Measurements from ENCODE around the gene TNFRSF1A. TPM values are rescaled to one million over a fixed set of nuclear protein-coding genes. Genes with fewer than 3 reads are reported as not detected.
A peak's percentile ranks its signal among the peaks of the same experiment; 100 is the strongest.

The TNFRSF1A gene
- total and polyA plus RNA-seq, 2 of the 13 experiments (the other 11 are each of a cell fraction or from before 2014, with no cell fraction given) = 41.5 to 61.2 TPM

DNA sequence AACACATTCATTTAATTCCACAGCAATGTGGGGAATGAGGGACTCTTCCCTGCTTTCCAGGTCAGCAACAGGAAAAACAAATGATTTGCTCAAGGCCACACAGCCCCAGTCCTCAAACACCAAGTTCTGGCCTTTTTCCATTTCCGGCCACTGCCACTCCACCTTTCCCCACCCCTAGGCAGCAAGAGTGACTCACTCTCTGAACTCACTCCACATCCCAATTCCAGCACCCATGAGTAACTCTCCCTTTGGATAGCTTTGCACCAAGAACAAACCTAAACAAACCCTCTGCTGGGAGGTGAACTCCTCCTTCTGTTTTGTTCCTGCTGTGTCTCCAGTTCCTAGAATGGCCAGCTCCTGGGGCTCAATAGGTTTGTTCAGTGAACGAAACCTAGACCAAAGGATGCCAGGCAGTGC is 61.8 kb downstream of the TNFRSF1A start (continued):
- TF ChIP-seq, protein P1, sequence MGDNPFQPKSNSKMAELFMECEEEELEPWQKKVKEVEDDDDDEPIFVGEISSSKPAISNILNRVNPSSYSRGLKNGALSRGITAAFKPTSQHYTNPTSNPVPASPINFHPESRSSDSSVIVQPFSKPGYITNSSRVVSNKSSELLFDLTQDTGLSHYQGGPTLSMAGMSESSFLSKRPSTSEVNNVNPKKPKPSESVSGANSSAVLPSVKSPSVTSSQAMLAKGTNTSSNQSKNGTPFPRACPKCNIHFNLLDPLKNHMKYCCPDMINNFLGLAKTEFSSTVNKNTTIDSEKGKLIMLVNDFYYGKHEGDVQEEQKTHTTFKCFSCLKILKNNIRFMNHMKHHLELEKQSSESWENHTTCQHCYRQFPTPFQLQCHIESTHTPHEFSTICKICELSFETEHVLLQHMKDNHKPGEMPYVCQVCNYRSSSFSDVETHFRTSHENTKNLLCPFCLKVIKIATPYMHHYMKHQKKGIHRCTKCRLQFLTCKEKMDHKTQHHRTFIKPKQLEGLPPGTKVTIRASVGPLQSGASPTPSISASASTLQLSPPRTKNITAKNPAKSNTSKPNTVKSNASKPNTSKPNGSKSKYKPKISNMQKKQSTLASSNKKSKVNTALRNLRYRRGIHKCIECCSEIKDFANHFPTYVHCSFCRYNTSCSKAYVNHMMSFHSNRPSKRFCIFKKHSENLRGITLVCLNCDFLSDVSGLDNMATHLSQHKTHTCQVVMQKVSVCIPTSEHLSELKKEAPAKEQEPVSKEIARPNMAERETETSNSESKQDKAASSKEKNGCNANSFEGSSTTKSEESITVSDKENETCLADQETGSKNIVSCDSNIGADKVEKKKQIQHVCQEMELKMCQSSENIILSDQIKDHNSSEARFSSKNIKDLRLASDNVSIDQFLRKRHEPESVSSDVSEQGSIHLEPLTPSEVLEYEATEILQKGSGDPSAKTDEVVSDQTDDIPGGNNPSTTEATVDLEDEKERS (CRISPR knock-in tag; IDR thresholded peaks at IDR 0.05) = no peak
- no peak for TF ChIP-seq NR1H2 (CRISPR knock-in tag; IDR thresholded peaks at IDR 0.05; ENCODE audit: borderline replicate concordance, low read depth)
- TF ChIP-seq BRD4 (CRISPR knock-in tag; IDR thresholded peaks at IDR 0.05) = no peak
- TF ChIP-seq FOXK2 (IDR thresholded peaks at IDR 0.05) = no peak
- no peak for TF ChIP-seq ZBTB1 (CRISPR knock-in tag; IDR thresholded peaks at IDR 0.05; ENCODE audit: borderline replicate concordance)
- no peak for TF ChIP-seq TBX3 (IDR thresholded peaks at IDR 0.05; ENCODE audit: borderline replicate concordance)
- TF ChIP-seq RARG (CRISPR knock-in tag; IDR thresholded peaks at IDR 0.05; ENCODE audit: low read depth) = no peak
- no peak for TF ChIP-seq ZNF816 (CRISPR knock-in tag; IDR thresholded peaks at IDR 0.05; ENCODE audit: borderline replicate concordance)
- no peak for TF ChIP-seq IRF2 (CRISPR knock-in tag; IDR thresholded peaks at IDR 0.05)
- TF ChIP-seq, protein P2, sequence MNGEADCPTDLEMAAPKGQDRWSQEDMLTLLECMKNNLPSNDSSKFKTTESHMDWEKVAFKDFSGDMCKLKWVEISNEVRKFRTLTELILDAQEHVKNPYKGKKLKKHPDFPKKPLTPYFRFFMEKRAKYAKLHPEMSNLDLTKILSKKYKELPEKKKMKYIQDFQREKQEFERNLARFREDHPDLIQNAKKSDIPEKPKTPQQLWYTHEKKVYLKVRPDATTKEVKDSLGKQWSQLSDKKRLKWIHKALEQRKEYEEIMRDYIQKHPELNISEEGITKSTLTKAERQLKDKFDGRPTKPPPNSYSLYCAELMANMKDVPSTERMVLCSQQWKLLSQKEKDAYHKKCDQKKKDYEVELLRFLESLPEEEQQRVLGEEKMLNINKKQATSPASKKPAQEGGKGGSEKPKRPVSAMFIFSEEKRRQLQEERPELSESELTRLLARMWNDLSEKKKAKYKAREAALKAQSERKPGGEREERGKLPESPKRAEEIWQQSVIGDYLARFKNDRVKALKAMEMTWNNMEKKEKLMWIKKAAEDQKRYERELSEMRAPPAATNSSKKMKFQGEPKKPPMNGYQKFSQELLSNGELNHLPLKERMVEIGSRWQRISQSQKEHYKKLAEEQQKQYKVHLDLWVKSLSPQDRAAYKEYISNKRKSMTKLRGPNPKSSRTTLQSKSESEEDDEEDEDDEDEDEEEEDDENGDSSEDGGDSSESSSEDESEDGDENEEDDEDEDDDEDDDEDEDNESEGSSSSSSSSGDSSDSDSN (CRISPR knock-in tag; IDR thresholded peaks at IDR 0.05) = no peak
- TF ChIP-seq, protein P3, sequence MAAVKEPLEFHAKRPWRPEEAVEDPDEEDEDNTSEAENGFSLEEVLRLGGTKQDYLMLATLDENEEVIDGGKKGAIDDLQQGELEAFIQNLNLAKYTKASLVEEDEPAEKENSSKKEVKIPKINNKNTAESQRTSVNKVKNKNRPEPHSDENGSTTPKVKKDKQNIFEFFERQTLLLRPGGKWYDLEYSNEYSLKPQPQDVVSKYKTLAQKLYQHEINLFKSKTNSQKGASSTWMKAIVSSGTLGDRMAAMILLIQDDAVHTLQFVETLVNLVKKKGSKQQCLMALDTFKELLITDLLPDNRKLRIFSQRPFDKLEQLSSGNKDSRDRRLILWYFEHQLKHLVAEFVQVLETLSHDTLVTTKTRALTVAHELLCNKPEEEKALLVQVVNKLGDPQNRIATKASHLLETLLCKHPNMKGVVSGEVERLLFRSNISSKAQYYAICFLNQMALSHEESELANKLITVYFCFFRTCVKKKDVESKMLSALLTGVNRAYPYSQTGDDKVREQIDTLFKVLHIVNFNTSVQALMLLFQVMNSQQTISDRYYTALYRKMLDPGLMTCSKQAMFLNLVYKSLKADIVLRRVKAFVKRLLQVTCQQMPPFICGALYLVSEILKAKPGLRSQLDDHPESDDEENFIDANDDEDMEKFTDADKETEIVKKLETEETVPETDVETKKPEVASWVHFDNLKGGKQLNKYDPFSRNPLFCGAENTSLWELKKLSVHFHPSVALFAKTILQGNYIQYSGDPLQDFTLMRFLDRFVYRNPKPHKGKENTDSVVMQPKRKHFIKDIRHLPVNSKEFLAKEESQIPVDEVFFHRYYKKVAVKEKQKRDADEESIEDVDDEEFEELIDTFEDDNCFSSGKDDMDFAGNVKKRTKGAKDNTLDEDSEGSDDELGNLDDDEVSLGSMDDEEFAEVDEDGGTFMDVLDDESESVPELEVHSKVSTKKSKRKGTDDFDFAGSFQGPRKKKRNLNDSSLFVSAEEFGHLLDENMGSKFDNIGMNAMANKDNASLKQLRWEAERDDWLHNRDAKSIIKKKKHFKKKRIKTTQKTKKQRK (IDR thresholded peaks at IDR 0.05; ENCODE audit: low read length) = no peak
- TF ChIP-seq THAP11 (CRISPR knock-in tag; IDR thresholded peaks at IDR 0.05) = peak; percentile 60; the same call in 1 of the 2 replicates
- no peak for TF ChIP-seq ZNF30 (CRISPR knock-in tag; IDR thresholded peaks at IDR 0.05)
- no peak for TF ChIP-seq U2AF2 (IDR thresholded peaks at IDR 0.05; ENCODE audit: low read depth, low read length)
- peak; percentile 52; the same call in 1 of the 2 replicates for TF ChIP-seq ZNF263 (CRISPR knock-in tag; IDR thresholded peaks at IDR 0.05)
- no peak for TF ChIP-seq ZNF180 (CRISPR knock-in tag; IDR thresholded peaks at IDR 0.05; ENCODE audit: borderline replicate concordance, low read depth)
- no peak for TF ChIP-seq ZNF766 (CRISPR knock-in tag; IDR thresholded peaks at IDR 0.05; ENCODE audit: borderline replicate concordance)
- peak; percentile 92 for TF ChIP-seq ELF3 (CRISPR knock-in tag; IDR thresholded peaks at IDR 0.05)
- no peak for TF ChIP-seq U2AF1 (optimal IDR thresholded peaks at IDR 0.05; ENCODE audit: low read depth, low read length)
- 0 out of 2 replicates have a peak, but pooled peaks have one; percentile 32 for TF ChIP-seq KDM6A (CRISPR knock-in tag; IDR thresholded peaks at IDR 0.05; ENCODE audit: low read depth)
- TF ChIP-seq HNF4A (CRISPR knock-in tag; IDR thresholded peaks at IDR 0.05) = no peak
- TF ChIP-seq HMG20B (CRISPR knock-in tag; conservative IDR thresholded peaks at IDR 0.05) = peak; percentile 52; the same call in 1 of the 2 replicates
- TF ChIP-seq AGO1 (IDR thresholded peaks at IDR 0.05; ENCODE audit: low read depth, low read length, poor library complexity, severe bottlenecking) = no peak
- no peak for TF ChIP-seq CC2D1A (CRISPR knock-in tag; IDR thresholded peaks at IDR 0.05)
- TF ChIP-seq ZNF264 (CRISPR knock-in tag; IDR thresholded peaks at IDR 0.05) = 0 out of 2 replicates have a peak, but pooled peaks have one; percentile 35
